ENCODE data around the gene HTRA3.

The HTRA3 gene

GRCh38 chr4:8265171-8265929, 4.2 kb upstream of the HTRA3 start:
- no peaks in the 10 kb centered on the region for H3K36me3 Mint-ChIP-seq (ENCODE audit: low read depth)
- H3K9me3 Mint-ChIP-seq, result no peaks in the 10 kb centered on the region
- no peak overlapping the region for H3K4me3 Mint-ChIP-seq
- peaks cover 11% of the 10 kb centered on the region for H3K27me3 Mint-ChIP-seq (ENCODE audit: low read depth)
- no peaks in the 10 kb centered on the region for H3K4me1 Mint-ChIP-seq (ENCODE audit: low read depth)
- H3K27ac Mint-ChIP-seq, result no peak overlapping the region

- Mint-ChIP-seq H3K27ac (no peak overlapping the region), H3K36me3 (ENCODE audit: low read depth) (no peaks in the 10 kb centered on the region), H3K4me3 (no peak overlapping the region), H3K9me3 (no peaks in the 10 kb centered on the region), H3K4me1 (ENCODE audit: low read depth) (no peaks in the 10 kb centered on the region), H3K27me3 (ENCODE audit: low read depth) (peaks cover 16% of the 10 kb centered on the region)
Observed at GRCh38 chr4:8266088-8266487, 3.5 kb upstream of the HTRA3 start.

GRCh38 chr4:8266508-8266907, 3.0 kb upstream of the HTRA3 start:
- H3K9me3 Mint-ChIP-seq, result no peaks in the 10 kb centered on the region
- no peak overlapping the region for H3K27ac Mint-ChIP-seq
- no peaks in the 10 kb centered on the region for H3K36me3 Mint-ChIP-seq (ENCODE audit: low read depth)
- H3K4me1 Mint-ChIP-seq (ENCODE audit: low read depth), result no peaks in the 10 kb centered on the region
- H3K4me3 Mint-ChIP-seq, result no peak overlapping the region
- H3K27me3 Mint-ChIP-seq (ENCODE audit: low read depth), result peaks cover 20% of the 10 kb centered on the region

GRCh38 chr4:8267077-8267476, 2.5 kb upstream of the HTRA3 start:
- Mint-ChIP-seq H3K36me3 (ENCODE audit: low read depth) (no peaks in the 10 kb centered on the region), H3K4me1 (ENCODE audit: low read depth) (no peaks in the 10 kb centered on the region), H3K27ac (no peak overlapping the region), H3K9me3 (no peaks in the 10 kb centered on the region), H3K27me3 (ENCODE audit: low read depth) (peaks cover 20% of the 10 kb centered on the region), H3K4me3 (no peak overlapping the region)

GRCh38 chr4:8268211-8268610, 1.3 kb upstream of the HTRA3 start:
- no peaks in the 10 kb centered on the region for H3K9me3 Mint-ChIP-seq
- no peaks in the 10 kb centered on the region for H3K4me1 Mint-ChIP-seq (ENCODE audit: low read depth)
- H3K4me3 Mint-ChIP-seq, result no peak overlapping the region
- peaks cover 20% of the 10 kb centered on the region for H3K27me3 Mint-ChIP-seq (ENCODE audit: low read depth)
- no peak overlapping the region for H3K27ac Mint-ChIP-seq
- H3K36me3 Mint-ChIP-seq (ENCODE audit: low read depth), result no peaks in the 10 kb centered on the region

- Mint-ChIP-seq H3K9me3 (no peaks in the 10 kb centered on the region), H3K4me1 (ENCODE audit: low read depth) (no peaks in the 10 kb centered on the region), H3K27me3 (ENCODE audit: low read depth) (peaks cover 20% of the 10 kb centered on the region), H3K4me3 (no peak overlapping the region), H3K27ac (no peak overlapping the region), H3K36me3 (ENCODE audit: low read depth) (no peaks in the 10 kb centered on the region)
Observed at GRCh38 chr4:8268901-8269534, 536 bp upstream of the HTRA3 start.

GRCh38 chr4:8270418-8270771, 841 bp downstream of the HTRA3 start:
- no peaks in the 10 kb centered on the region for H3K36me3 Mint-ChIP-seq (ENCODE audit: low read depth)
- H3K27ac Mint-ChIP-seq, result no peak overlapping the region
- peaks cover 20% of the 10 kb centered on the region for H3K27me3 Mint-ChIP-seq (ENCODE audit: low read depth)
- H3K4me3 Mint-ChIP-seq, result no peak overlapping the region
- no peaks in the 10 kb centered on the region for H3K4me1 Mint-ChIP-seq (ENCODE audit: low read depth)
- no peaks in the 10 kb centered on the region for H3K9me3 Mint-ChIP-seq

GRCh38 chr4:8270912-8271815, 1.6 kb downstream of the HTRA3 start:
- Mint-ChIP-seq H3K4me3 (no peak overlapping the region), H3K27ac (no peak overlapping the region), H3K4me1 (ENCODE audit: low read depth) (no peaks in the 10 kb centered on the region), H3K27me3 (ENCODE audit: low read depth) (peaks cover 20% of the 10 kb centered on the region), H3K36me3 (ENCODE audit: low read depth) (no peaks in the 10 kb centered on the region), H3K9me3 (no peaks in the 10 kb centered on the region)

- Mint-ChIP-seq H3K4me1 (ENCODE audit: low read depth) (no peaks in the 10 kb centered on the region), H3K9me3 (no peaks in the 10 kb centered on the region), H3K27me3 (ENCODE audit: low read depth) (peaks cover 20% of the 10 kb centered on the region), H3K27ac (no peak overlapping the region), H3K36me3 (ENCODE audit: low read depth) (no peaks in the 10 kb centered on the region), H3K4me3 (no peak overlapping the region)
Observed at GRCh38 chr4:8271821-8272220, 2.3 kb downstream of the HTRA3 start.

- H3K9me3 Mint-ChIP-seq, result no peaks in the 10 kb centered on the region
- no peaks in the 10 kb centered on the region for H3K36me3 Mint-ChIP-seq (ENCODE audit: low read depth)
- H3K27me3 Mint-ChIP-seq (ENCODE audit: low read depth), result peaks cover 20% of the 10 kb centered on the region
- no peaks in the 10 kb centered on the region for H3K4me1 Mint-ChIP-seq (ENCODE audit: low read depth)
- H3K27ac Mint-ChIP-seq, result no peak overlapping the region
- no peak overlapping the region for H3K4me3 Mint-ChIP-seq
Observed at GRCh38 chr4:8272472-8273428, 3.2 kb downstream of the HTRA3 start.

GRCh38 chr4:8273450-8273849, 3.9 kb downstream of the HTRA3 start:
- Mint-ChIP-seq H3K9me3 (no peaks in the 10 kb centered on the region), H3K36me3 (ENCODE audit: low read depth) (no peaks in the 10 kb centered on the region), H3K27ac (no peak overlapping the region), H3K4me1 (ENCODE audit: low read depth) (no peaks in the 10 kb centered on the region), H3K27me3 (ENCODE audit: low read depth) (peaks cover 18% of the 10 kb centered on the region), H3K4me3 (no peak overlapping the region)

GRCh38 chr4:8274066-8274652, 4.6 kb downstream of the HTRA3 start:
- Mint-ChIP-seq H3K4me3 (no peak overlapping the region), H3K4me1 (ENCODE audit: low read depth) (no peaks in the 10 kb centered on the region), H3K27ac (no peak overlapping the region), H3K36me3 (ENCODE audit: low read depth) (no peaks in the 10 kb centered on the region), H3K27me3 (ENCODE audit: low read depth) (peaks cover 11% of the 10 kb centered on the region), H3K9me3 (no peaks in the 10 kb centered on the region)

- Mint-ChIP-seq H3K4me3 (no peak overlapping the region), H3K27me3 (ENCODE audit: low read depth) (peaks cover 10% of the 10 kb centered on the region), H3K36me3 (ENCODE audit: low read depth) (no peaks in the 10 kb centered on the region), H3K4me1 (ENCODE audit: low read depth) (no peaks in the 10 kb centered on the region), H3K9me3 (no peaks in the 10 kb centered on the region), H3K27ac (no peak overlapping the region)
Observed at GRCh38 chr4:8274765-8275547, 5.4 kb downstream of the HTRA3 start.

All from T-helper 1 cell treated with Interleukin-12 subunit alpha and Interleukin-12 subunit beta and Interleukin-4 antibody, amounts not matched to agents 30 μg/mL and 1 μg/mL, for 36 hours (primary cell).